CD4-positive, alpha-beta T cell treated with Interleukin-12 subunit alpha and Interleukin-12 subunit beta, for 1 hour (primary cell): Measurements from ENCODE around the gene PPME1.

Source experiments
- DNase-seq: peaks from one replicate; pipeline ENCODE4 v3.0.0-alpha.2; 2020

PPME1 gene

DNA sequence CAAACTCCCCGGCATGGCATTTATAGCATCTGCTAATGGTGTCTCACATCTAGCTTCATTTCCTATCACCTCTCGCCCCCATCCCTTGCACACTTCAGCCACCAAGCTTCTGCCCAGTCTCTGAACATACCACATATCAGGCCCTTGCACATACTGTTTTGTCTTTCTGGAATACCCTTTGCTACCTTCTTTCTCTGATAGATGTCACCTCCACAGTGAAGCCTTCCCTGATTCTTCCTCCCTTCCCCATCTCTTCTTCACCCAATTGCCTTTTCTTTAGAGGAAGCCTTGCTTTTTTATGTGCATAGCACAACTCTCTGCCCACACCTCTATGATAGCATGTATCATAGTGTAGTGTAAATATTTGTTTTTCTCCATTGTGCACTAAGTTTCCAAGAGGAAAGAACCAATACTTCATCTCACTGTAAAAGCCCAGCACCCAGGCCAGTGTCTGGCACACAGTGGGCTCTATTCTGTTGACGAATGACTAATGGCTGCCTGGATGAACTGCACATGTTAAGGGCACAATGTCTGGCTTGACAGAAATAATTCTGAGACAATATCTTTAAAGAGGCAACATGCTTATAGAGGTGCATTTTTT is 112.6 kb downstream of the PPME1 start:
- DNase-seq = no peak

DNA sequence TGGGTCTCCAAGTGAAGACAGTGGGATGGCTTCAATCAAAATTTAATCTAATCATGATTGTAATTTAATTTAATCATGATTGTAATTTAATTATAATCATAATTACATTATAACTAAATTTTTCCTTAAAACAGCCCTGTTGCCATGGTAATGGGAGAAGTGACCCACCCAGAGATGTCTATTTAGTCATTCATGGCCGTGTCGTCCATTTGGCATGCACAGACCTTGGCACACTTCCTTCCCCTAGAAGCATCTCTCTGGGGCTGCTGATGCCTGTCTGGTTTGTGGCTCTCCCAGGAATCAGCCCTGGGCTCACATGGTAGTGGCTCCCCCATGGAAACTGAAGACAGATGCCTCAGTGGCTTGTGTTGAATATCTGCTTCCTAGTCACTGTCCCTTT is 113.4 kb downstream of the PPME1 start:
- DNase-seq = no peak

DNA sequence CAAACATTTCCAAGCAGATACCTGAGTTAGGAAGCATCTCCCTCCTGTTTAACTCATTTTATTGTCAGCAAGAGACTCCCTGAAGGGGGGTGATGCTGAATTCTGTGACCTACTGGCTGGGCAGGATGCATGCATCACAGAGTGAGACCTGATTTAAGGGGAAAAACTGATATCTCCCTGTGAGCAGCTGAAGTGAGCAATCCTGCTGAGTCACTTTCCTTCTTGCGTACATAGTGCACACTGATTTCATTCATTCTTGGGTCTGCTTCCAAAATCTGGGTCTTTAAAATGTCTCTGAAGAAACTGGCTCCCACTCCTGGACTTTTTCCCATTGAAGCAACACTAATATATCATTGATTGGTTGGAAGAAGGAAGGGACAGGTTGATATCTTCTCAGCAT is 117.1 kb downstream of the PPME1 start:
- DNase-seq = no peak

DNA sequence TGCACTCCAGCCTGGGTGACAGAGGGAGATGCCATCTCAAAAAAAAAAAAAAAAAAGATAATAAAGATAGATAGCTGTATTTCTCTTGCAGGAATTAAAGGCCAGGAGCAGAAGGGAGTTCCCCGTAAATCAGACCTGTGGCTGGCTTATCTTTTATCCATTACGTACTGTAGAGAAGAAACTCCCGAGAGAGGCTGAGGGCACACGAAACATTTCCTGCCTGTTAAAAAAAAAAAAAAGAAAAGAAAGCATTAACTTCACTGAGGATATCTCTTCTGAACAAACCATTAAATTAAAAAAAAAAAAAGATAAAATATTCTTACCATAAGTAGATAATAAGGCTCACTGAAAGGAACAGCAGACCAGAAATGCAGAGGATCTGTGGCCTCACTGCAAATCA is 117.8 kb downstream of the PPME1 start:
- DNase-seq = no peak

DNA sequence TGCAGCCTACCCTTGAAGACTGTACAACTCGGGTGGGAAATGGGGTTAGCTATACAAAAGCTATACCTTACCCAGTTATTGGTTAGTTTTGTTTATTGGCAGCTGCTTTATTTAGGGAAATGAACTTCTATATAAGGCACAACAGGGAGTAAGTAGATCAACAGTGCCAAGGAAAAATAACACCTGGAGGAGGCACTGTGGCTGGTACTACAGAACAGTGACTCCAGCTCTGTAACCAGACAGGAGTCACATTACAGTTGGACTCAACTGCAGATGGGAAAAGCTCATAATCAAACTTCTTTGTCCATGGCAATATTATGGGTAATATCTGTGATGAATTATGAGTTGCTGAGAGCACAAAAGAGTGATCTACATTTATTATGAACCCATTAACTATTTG is 126.4 kb downstream of the PPME1 start:
- no peak for DNase-seq

DNA sequence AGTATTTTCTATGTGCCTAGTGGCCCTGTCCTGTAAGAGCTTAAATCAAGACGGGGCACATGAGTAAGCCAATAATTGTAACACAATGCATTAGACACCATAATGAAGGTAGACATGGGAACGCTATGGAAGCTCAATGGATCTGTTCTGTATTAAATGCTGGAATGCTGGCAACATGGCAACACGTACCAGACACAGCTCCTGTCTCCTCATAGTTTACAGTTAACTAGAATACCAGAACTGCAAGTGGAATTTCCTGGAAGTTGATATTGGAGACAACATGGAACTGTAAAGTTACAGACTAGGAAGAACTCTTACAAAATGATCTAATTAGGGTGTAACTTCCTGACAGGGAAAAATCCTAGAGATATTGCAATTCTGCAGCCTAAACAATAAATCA is 127.9 kb downstream of the PPME1 start:
- DNase-seq = no peak
